Hematopoietic multipotent progenitor cell treated with erythropoietin and hydrocortisone succinate and interleukin-3 and kit ligand, for 15 days (in vitro differentiated cells): Measurements from ENCODE around the gene CLIC4.
"Not testable (repeated sequence)": the region's sequence is repeated elsewhere in the genome, so short reads cannot be mapped to it uniquely, and the experiment has no call there.

Source experiments
- DNase-seq: peaks from one replicate; pipeline ENCODE4 v3.0.0-alpha.2; 2015; ENCODE audit warnings: low spot score

The CLIC4 gene

GRCh38 chr1:24773618-24774017, 28.4 kb downstream of the CLIC4 start:
- no peak for DNase-seq

GRCh38 chr1:24775348-24775747, 30.1 kb downstream of the CLIC4 start:
- no peak for DNase-seq

GRCh38 chr1:24775916-24776315, 30.7 kb downstream of the CLIC4 start:
- DNase-seq, result no peak

DNA sequence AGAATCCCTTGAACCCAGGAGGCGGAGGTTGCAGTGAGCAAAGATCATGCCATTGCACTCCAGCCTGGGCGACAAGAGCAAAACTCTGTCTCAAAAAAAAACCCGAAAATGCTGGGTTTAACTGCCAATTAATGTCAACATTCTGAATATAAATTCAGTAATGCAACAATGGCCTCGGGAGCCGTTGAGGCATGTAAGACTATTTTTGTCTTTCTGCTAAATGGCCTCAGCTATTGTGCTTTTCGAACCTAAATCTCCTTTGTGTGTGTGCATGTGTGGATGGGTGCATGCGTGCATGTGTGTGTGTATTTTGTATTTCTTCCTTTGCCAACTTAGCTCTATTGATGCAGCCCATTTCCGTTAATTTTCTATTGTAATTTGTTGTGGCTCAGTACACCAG, 31.6 kb downstream of the CLIC4 start:
- DNase-seq, result no peak

DNA sequence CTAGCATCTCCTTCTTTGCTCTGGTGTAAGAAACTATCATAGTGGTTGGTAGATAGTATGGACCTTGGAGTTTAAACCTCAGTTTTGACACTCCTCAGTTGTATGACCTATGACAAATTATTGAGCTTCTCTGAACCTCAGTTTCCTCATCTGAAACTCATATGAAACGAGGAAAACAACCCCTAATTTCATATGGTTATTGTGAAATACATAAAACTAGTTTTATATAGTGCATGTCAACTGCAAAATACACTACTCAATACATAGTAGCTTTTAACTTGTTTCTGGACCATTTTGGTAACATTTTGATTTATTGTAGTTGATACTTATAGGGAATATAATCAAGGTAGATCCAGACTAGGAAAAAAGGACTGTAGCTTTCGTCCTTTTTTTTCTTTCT, 32.9 kb downstream of the CLIC4 start:
- DNase-seq, result no peak

DNA sequence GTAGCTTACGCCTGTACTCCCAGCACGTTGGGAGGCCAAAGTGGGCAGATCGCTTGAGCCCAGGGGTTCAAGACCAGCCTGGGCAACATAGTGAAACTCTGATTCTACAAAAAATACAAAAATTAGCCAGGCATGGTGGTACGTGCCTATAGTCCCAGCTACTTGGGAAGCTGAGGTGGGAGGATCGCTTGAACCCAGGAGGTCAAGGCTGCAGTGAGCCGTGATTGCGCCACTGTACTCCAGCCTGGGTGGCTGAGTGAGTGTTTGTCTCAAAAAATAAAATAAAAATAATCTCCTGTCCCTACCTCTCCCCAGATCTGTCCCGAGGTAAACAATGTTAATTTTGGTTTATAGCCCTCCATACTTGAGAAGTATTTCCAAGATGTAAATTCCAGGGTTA, 34.0 kb downstream of the CLIC4 start:
- DNase-seq, result not testable (repeated sequence)

DNA sequence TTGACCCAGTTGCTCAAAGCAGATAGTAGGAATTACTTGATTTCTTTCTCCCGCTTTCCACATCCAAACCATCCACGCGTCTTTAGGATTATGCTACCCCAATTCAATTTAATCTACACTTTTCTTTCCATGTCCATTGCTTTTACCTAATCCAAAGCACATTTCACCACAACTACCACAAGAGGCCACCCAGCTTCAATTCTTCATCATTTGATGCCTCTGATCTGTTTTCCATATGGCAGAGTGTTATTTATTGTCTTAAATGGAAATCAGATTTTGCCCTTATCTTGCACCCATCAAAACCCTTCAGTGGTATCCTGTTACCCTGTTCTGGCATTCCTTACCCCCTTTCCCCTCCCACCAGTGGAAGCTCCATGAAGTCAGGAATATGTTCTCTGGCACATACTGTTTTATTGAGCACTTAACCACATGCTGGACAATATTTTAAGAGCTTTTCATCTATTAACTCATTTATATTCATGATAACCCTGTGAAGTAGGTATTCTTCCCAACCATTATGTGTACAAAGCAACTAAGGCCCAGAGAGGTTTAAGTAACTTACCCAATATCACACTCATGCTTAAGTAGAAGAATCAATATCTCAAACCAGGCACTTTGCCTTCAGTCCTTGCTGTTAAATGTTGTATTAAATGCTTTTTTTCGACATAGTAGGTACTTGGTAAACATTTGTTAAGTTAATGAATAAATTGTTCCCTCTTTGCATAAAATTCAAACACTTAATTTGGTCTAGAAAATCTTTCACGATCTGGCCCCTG, 34.6 kb downstream of the CLIC4 start:
- DNase-seq, result no peak

- DNase-seq, result not testable (repeated sequence)
Observed at GRCh38 chr1:24780626-24781025, 35.4 kb downstream of the CLIC4 start.

DNA sequence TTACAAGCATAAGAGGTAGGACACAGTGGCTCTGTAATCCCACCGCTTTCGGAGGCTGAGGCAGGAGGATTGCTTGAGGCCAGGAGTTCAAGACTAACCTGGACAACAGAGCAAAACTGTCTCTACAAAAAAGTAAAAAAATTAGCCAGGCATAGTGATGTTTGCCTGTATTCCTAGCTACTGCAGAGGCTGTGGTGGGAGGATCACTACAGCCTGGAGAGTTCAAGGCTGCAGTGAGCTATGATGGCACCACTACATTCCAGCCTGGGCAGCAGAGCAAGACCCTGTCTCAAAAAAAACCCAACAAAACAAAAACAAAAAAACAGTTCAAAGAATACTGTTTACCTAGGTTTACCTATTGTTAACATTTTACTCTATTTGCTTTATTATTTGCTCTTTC, 37.4 kb downstream of the CLIC4 start:
- DNase-seq, result no peak

DNA sequence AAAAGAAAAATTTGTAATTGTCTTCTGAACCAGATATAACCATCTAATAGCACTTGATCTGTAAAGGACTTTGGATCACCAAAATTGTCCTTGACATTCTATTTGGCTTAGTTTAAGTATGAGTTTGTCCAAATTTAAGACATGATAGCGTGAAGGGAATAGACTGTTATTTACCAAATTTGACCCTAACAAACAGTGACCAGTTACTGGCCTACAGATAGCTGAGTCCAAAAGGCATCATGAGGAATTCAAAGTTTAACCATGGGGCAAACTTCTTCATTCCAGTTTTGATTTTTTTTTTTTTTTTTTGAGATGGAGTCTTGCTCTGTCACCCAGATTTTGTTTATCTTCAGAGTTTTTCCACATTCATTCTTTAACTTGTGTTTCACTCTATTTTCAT, 38.5 kb downstream of the CLIC4 start:
- DNase-seq, result no peak

GRCh38 chr1:24786191-24786590, 40.9 kb downstream of the CLIC4 start:
- DNase-seq, result no peak

GRCh38 chr1:24790490-24790889, 45.2 kb downstream of the CLIC4 start:
- no peak for DNase-seq

DNA sequence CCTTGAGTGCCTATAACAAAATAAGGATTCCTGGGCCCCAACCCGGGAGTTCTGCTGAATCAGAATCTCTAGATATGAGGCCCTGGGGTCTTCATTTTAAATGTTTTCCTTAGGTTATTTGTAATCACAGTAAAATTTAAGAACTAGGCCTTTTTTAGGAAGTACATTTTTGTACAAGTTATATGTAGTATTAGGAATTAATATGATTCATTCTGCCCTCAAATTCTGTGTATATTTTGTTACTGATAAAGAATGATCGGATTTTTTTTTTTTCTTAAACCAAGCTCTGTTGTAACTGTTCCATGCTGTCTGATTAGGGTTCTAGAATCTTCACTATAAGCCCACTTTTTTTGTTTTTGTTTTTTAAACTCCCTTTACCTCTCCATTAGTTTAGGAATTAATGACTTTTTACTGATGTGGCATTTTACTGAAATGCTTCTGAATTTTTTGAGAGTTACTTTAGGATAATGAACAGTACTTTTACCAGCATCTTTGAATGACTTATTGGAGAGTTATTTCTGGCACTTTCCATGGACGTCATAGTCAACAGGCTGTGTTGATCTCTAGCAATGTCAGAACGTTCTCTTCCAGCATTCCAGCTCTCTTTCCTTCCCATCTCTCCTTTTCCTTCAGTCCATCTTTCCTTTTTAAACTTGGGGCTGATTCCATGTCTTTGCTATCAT, 48.3 kb downstream of the CLIC4 start:
- no peak for DNase-seq

DNA sequence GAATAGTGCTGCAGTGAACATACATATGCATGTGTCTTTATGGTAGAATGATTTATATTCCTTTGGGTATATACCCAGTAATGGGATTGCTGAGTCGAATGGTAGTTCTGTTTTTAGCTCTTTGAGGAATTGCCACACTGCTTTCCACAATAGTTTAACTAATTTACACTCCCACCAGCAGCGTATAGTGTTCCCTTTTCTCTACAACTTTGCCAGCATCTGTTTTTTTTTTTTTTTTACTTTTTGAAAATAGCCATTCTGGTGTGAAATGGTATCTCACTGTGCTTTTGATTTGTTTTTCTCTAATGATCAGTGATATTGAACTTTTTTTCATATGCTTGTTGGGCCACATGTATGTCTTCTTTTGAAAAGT, 48.9 kb downstream of the CLIC4 start:
- not testable (repeated sequence) for DNase-seq

- DNase-seq, result no peak
Observed at GRCh38 chr1:24795236-24795635, 50.0 kb downstream of the CLIC4 start.

DNA sequence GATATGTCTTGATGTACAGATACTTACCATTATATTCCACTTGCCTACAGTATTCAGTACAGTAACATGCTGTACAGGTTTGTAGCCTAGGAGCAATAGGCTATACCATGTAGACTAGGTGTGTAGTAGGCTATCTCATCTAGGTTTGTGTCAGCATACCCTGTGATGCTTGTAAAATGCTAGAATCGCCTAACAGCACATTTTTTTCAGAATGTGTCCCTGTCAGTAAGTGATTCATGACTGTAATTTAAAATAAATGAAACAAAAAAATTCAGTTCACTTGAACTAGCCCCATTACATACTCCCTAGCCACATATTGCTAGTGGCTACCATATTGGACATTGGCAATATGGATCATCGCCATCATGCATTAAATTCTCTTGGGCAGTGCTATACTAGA, 51.3 kb downstream of the CLIC4 start:
- DNase-seq, result no peak

GRCh38 chr1:24799242-24799641, 54.0 kb downstream of the CLIC4 start:
- not testable (repeated sequence) for DNase-seq

DNA sequence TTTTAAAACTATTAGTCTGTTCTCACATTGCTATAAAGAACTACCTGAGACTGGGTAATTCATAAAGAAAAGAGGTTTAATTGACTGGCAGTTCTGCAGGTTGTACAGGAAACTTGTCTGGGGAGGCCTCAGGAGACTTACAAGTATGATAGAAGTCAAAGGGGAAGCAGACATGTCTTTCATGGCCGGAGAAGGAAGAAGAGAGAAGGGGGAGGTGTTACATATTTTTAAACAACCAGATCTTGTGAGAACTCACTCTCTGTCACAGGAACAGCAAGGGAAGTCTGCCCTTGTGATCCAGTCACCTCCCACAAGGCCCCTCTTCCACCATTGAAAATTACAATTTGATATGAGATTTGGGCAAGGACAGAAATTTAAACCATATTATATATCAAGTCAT, 55.9 kb downstream of the CLIC4 start:
- no peak for DNase-seq

- DNase-seq, result no peak
Observed at GRCh38 chr1:24803220-24803619, 58.0 kb downstream of the CLIC4 start.

DNA sequence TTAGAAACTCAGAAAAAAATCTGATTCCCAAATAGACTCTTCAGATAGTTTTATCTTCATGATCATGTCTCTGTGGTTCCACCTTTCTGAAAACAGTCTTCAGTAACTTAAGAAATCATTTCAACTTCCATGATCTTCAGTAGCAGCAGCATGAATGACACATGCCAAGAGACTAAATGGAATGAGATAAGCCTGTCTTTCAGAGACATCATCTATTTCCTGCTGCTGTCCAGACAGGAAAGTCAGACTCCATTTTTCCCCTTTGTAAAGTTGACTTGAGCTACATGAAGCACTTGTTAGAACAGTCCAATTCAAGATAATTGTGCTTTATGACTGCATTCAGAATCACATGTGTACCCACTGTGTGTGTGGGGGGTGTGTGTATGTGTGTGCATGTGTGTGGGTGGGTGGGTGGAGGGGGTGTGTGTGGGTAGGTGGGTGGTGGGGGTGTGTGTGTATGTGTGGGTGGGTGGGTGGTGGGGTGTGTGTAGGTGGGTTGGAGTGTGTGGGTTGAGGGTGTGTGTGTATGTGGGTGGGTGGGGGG, 58.8 kb downstream of the CLIC4 start:
- DNase-seq, result no peak

DNA sequence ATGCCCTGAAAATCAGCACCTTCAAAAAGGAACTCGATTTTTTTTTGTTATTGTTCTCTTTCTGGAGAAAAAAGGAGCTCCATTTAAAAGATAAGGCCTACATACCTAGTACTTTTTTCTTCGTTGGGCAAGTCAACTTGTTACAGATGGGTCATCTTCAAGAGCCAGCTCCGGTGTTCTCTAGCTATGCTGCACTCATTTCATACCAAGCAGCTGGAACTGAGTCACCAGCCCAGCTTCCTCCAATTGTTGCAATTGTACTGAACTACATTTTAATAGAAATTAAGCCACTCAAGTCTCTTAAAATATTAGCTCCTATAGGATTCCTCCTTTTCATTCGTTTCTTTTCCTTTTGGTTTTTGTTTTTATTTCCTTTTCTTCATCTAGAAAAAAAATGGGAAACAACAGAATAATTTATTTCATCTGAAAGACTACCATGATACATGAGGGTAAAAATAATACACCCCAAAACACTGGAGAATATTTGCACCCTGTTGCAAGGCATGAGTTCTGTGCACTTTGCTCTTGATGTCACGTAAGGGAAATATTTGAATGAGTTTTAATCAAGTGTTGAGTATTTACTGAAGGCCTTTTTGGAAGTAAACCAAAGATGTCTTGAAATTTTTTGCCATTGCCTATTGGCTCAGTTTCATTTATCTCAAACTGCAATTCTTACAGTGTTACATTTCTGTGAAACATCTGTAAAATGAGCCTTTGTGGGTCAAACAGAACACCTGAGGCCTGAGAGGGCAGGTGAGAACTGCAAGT, 60.5 kb downstream of the CLIC4 start:
- no peak for DNase-seq

DNA sequence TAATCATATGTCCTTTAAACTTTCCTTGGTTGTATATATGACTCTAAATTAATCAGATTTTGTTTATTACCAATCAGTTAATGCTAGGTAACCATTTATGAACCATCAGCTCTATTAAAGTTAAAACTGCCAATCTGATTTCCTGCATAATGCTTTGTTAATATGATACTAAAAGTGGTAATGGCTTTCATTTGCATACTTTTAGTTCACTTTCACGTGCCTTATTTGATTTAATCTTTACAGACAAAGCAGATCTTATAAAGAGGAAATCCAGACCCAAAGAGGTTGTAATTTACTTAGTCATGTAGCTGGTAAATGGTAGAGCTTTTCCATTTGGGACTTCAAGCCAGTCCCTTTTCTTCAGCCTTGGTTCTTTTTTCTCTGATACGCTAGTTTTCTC, 61.3 kb downstream of the CLIC4 start:
- no peak for DNase-seq

DNA sequence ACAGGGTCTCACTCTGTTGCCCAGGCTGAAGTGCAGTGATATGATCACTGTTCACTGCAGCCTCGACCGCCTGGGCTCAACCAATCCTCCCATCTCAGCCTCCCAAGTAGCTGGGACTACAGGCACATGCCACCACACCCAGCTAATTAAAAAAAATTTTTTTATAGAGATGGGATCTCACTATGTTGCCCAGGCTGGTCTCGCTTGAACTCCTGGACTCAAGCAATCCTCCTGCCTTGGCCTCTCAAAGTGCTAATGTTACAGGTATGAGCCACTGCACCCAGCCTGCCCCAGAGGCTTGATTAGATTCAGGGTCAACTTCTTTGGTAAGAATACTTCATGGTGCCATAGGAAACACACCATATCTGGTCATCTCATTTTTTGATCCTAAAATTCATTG, 66.2 kb downstream of the CLIC4 start:
- DNase-seq, result not testable (repeated sequence)
